ENCODE measurements around the gene BCOR.
A peak's percentile ranks its signal among the peaks of the same experiment; 100 is the strongest.

BCOR gene

GRCh38 chrX:40082447-40083119, 15.2 kb downstream of the BCOR start:
- no peak overlapping the region for H3K9ac ChIP-seq (ENCODE audit: low read length in 2 of 2)
- peaks cover 54% of the 10 kb centered on the region for H3K4me1 ChIP-seq (ENCODE audit: control insufficient read depth, insufficient read depth, low read length)
- H3K36me3 ChIP-seq (ENCODE audit: control insufficient read depth in 2 of 2, insufficient read depth in 2 of 2, low read length in 2 of 2) = no peaks in the 10 kb centered on the region
- H3K27me3 ChIP-seq (ENCODE audit: control insufficient read depth in 1 of 2, insufficient read depth in 2 of 2, low read length in 2 of 2) = peaks cover 0 to 28% of the 10 kb centered on the region in 2 donors
- H3K9me3 ChIP-seq (ENCODE audit: control insufficient read depth in 2 of 2, low read length in 2 of 2) = no peaks in the 10 kb centered on the region
- H3K4me3 ChIP-seq (ENCODE audit: low read length in 2 of 2) = peak overlapping the region in 1 of 2 donors; percentile 66
- H3K27ac ChIP-seq (ENCODE audit: low read length) = no peak overlapping the region

- H3K36me3 ChIP-seq (ENCODE audit: control insufficient read depth in 2 of 2, insufficient read depth in 2 of 2, low read length in 2 of 2) = no peaks in the 10 kb centered on the region
- H3K27me3 ChIP-seq (ENCODE audit: control insufficient read depth in 1 of 2, insufficient read depth in 2 of 2, low read length in 2 of 2) = peaks cover 0 to 22% of the 10 kb centered on the region in 2 donors
- H3K27ac ChIP-seq (ENCODE audit: low read length) = no peak overlapping the region
- no peaks in the 10 kb centered on the region for H3K9me3 ChIP-seq (ENCODE audit: control insufficient read depth in 2 of 2, low read length in 2 of 2)
- no peak overlapping the region for H3K9ac ChIP-seq (ENCODE audit: low read length in 2 of 2)
- H3K4me1 ChIP-seq (ENCODE audit: control insufficient read depth, insufficient read depth, low read length) = peaks cover 52% of the 10 kb centered on the region
- no peak overlapping the region for H3K4me3 ChIP-seq (ENCODE audit: low read length in 2 of 2)
Measured at GRCh38 chrX:40081679-40082068, 16.1 kb downstream of the BCOR start.

GRCh38 chrX:40080894-40081678, 16.7 kb downstream of the BCOR start:
- no peak overlapping the region for H3K27ac ChIP-seq (ENCODE audit: low read length)
- no peaks in the 10 kb centered on the region for H3K36me3 ChIP-seq (ENCODE audit: control insufficient read depth in 2 of 2, insufficient read depth in 2 of 2, low read length in 2 of 2)
- no peak overlapping the region for H3K9ac ChIP-seq (ENCODE audit: low read length in 2 of 2)
- H3K27me3 ChIP-seq (ENCODE audit: control insufficient read depth in 1 of 2, insufficient read depth in 2 of 2, low read length in 2 of 2) = peaks cover 0 to 23% of the 10 kb centered on the region in 2 donors
- H3K9me3 ChIP-seq (ENCODE audit: control insufficient read depth in 2 of 2, low read length in 2 of 2) = no peaks in the 10 kb centered on the region
- H3K4me1 ChIP-seq (ENCODE audit: control insufficient read depth, insufficient read depth, low read length) = peaks cover 47% of the 10 kb centered on the region
- H3K4me3 ChIP-seq (ENCODE audit: low read length in 2 of 2) = no peak overlapping the region

- Histone ChIP-seq H3K9ac (ENCODE audit: low read length in 2 of 2) (no peak overlapping the region), H3K4me3 (ENCODE audit: low read length in 2 of 2) (no peak overlapping the region), H3K27ac (ENCODE audit: low read length) (no peak overlapping the region), H3K27me3 (ENCODE audit: control insufficient read depth in 1 of 2, insufficient read depth in 2 of 2, low read length in 2 of 2) (peaks cover 0 to 15% of the 10 kb centered on the region in 2 donors), H3K4me1 (ENCODE audit: control insufficient read depth, insufficient read depth, low read length) (peaks cover 34% of the 10 kb centered on the region), H3K9me3 (ENCODE audit: control insufficient read depth in 2 of 2, low read length in 2 of 2) (no peaks in the 10 kb centered on the region), H3K36me3 (ENCODE audit: control insufficient read depth in 2 of 2, insufficient read depth in 2 of 2, low read length in 2 of 2) (peaks cover 0 to 2% of the 10 kb centered on the region in 2 donors)
Measured at GRCh38 chrX:40079572-40079971, 18.2 kb downstream of the BCOR start.

- Histone ChIP-seq H3K4me1 (ENCODE audit: control insufficient read depth, insufficient read depth, low read length) (peaks cover 29% of the 10 kb centered on the region), H3K9ac (ENCODE audit: low read length in 2 of 2) (no peak overlapping the region), H3K36me3 (ENCODE audit: control insufficient read depth in 2 of 2, insufficient read depth in 2 of 2, low read length in 2 of 2) (peaks cover 2 to 8% of the 10 kb centered on the region in 2 donors), H3K27ac (ENCODE audit: low read length) (no peak overlapping the region), H3K9me3 (ENCODE audit: control insufficient read depth in 2 of 2, low read length in 2 of 2) (no peaks in the 10 kb centered on the region), H3K27me3 (ENCODE audit: control insufficient read depth in 1 of 2, insufficient read depth in 2 of 2, low read length in 2 of 2) (peaks cover 0 to 21% of the 10 kb centered on the region in 2 donors), H3K4me3 (ENCODE audit: low read length in 2 of 2) (no peak overlapping the region)
Measured at GRCh38 chrX:40078489-40079227, 19.1 kb downstream of the BCOR start.

- no peak overlapping the region for H3K27ac ChIP-seq (ENCODE audit: low read length)
- H3K9me3 ChIP-seq (ENCODE audit: control insufficient read depth in 2 of 2, low read length in 2 of 2) = no peaks in the 10 kb centered on the region
- peaks cover 0 to 21% of the 10 kb centered on the region in 2 donors for H3K27me3 ChIP-seq (ENCODE audit: control insufficient read depth in 1 of 2, insufficient read depth in 2 of 2, low read length in 2 of 2)
Measured at GRCh38 chrX:40077906-40078305, 19.9 kb downstream of the BCOR start.

GRCh38 chrX:40076750-40077575, 20.8 kb downstream of the BCOR start:
- H3K36me3 ChIP-seq (ENCODE audit: control insufficient read depth in 2 of 2, insufficient read depth in 2 of 2, low read length in 2 of 2) = peaks cover 18 to 19% of the 10 kb centered on the region in 2 donors
- H3K4me3 ChIP-seq (ENCODE audit: low read length in 2 of 2) = no peak overlapping the region
- no peak overlapping the region for H3K27ac ChIP-seq (ENCODE audit: low read length)
- H3K9me3 ChIP-seq (ENCODE audit: control insufficient read depth in 2 of 2, low read length in 2 of 2) = no peaks in the 10 kb centered on the region
- peaks cover 14% of the 10 kb centered on the region for H3K4me1 ChIP-seq (ENCODE audit: control insufficient read depth, insufficient read depth, low read length)
- no peak overlapping the region for H3K9ac ChIP-seq (ENCODE audit: low read length in 2 of 2)
- peaks cover 0 to 24% of the 10 kb centered on the region in 2 donors for H3K27me3 ChIP-seq (ENCODE audit: control insufficient read depth in 1 of 2, insufficient read depth in 2 of 2, low read length in 2 of 2)

More at GRCh38 chrX:40077906-40078305, 19.9 kb downstream of the BCOR start:
- Histone ChIP-seq H3K4me3 (ENCODE audit: low read length in 2 of 2) (no peak overlapping the region), H3K36me3 (ENCODE audit: control insufficient read depth in 2 of 2, insufficient read depth in 2 of 2, low read length in 2 of 2) (peaks cover 10 to 13% of the 10 kb centered on the region in 2 donors), H3K4me1 (ENCODE audit: control insufficient read depth, insufficient read depth, low read length) (peaks cover 22% of the 10 kb centered on the region), H3K9ac (ENCODE audit: low read length in 2 of 2) (no peak overlapping the region)

- Histone ChIP-seq H3K27me3 (ENCODE audit: control insufficient read depth in 1 of 2, insufficient read depth in 2 of 2, low read length in 2 of 2) (peaks cover 0 to 23% of the 10 kb centered on the region in 2 donors), H3K36me3 (ENCODE audit: control insufficient read depth in 2 of 2, insufficient read depth in 2 of 2, low read length in 2 of 2) (peaks cover 26 to 29% of the 10 kb centered on the region in 2 donors), H3K27ac (ENCODE audit: low read length) (no peak overlapping the region), H3K4me1 (ENCODE audit: control insufficient read depth, insufficient read depth, low read length) (peaks cover 4% of the 10 kb centered on the region), H3K9me3 (ENCODE audit: control insufficient read depth in 2 of 2, low read length in 2 of 2) (no peaks in the 10 kb centered on the region), H3K9ac (ENCODE audit: low read length in 2 of 2) (no peak overlapping the region), H3K4me3 (ENCODE audit: low read length in 2 of 2) (no peak overlapping the region)
Measured at GRCh38 chrX:40074959-40075332, 22.8 kb downstream of the BCOR start.

GRCh38 chrX:40074080-40074958, 23.4 kb downstream of the BCOR start:
- Histone ChIP-seq H3K9ac (ENCODE audit: low read length in 2 of 2) (no peak overlapping the region), H3K27ac (ENCODE audit: low read length) (no peak overlapping the region), H3K4me1 (ENCODE audit: control insufficient read depth, insufficient read depth, low read length) (peaks cover 4% of the 10 kb centered on the region), H3K4me3 (ENCODE audit: low read length in 2 of 2) (no peak overlapping the region), H3K9me3 (ENCODE audit: control insufficient read depth in 2 of 2, low read length in 2 of 2) (no peaks in the 10 kb centered on the region), H3K36me3 (ENCODE audit: control insufficient read depth in 2 of 2, insufficient read depth in 2 of 2, low read length in 2 of 2) (peaks cover 31 to 32% of the 10 kb centered on the region in 2 donors), H3K27me3 (ENCODE audit: control insufficient read depth in 1 of 2, insufficient read depth in 2 of 2, low read length in 2 of 2) (peaks cover 0 to 23% of the 10 kb centered on the region in 2 donors)
